Measurements from ENCODE around the gene SLC2A2.

The SLC2A2 gene

GRCh38 chr3:171018156-171018935 lies 8.2 kb downstream of the SLC2A2 start:
- H3K36me3 ChIP-seq, result no peaks in the 10 kb centered on the region
- no peak overlapping the region for H3K4me3 ChIP-seq (ENCODE audit: low read depth in 1 of 2, low read length in 1 of 2)
- no peaks in the 10 kb centered on the region for H3K27me3 ChIP-seq
- H3K27ac ChIP-seq, result no peak overlapping the region
- H3K4me1 ChIP-seq (ENCODE audit: control insufficient read depth in 1 of 2, insufficient read depth in 1 of 2, low read depth in 1 of 2, low read length in 1 of 2), result no peaks in the 10 kb centered on the region
- TF ChIP-seq, protein P1, sequence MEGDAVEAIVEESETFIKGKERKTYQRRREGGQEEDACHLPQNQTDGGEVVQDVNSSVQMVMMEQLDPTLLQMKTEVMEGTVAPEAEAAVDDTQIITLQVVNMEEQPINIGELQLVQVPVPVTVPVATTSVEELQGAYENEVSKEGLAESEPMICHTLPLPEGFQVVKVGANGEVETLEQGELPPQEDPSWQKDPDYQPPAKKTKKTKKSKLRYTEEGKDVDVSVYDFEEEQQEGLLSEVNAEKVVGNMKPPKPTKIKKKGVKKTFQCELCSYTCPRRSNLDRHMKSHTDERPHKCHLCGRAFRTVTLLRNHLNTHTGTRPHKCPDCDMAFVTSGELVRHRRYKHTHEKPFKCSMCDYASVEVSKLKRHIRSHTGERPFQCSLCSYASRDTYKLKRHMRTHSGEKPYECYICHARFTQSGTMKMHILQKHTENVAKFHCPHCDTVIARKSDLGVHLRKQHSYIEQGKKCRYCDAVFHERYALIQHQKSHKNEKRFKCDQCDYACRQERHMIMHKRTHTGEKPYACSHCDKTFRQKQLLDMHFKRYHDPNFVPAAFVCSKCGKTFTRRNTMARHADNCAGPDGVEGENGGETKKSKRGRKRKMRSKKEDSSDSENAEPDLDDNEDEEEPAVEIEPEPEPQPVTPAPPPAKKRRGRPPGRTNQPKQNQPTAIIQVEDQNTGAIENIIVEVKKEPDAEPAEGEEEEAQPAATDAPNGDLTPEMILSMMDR (IDR thresholded peaks at IDR 0.05), result no peak
- H3K9me3 ChIP-seq, result no peaks in the 10 kb centered on the region

DNA sequence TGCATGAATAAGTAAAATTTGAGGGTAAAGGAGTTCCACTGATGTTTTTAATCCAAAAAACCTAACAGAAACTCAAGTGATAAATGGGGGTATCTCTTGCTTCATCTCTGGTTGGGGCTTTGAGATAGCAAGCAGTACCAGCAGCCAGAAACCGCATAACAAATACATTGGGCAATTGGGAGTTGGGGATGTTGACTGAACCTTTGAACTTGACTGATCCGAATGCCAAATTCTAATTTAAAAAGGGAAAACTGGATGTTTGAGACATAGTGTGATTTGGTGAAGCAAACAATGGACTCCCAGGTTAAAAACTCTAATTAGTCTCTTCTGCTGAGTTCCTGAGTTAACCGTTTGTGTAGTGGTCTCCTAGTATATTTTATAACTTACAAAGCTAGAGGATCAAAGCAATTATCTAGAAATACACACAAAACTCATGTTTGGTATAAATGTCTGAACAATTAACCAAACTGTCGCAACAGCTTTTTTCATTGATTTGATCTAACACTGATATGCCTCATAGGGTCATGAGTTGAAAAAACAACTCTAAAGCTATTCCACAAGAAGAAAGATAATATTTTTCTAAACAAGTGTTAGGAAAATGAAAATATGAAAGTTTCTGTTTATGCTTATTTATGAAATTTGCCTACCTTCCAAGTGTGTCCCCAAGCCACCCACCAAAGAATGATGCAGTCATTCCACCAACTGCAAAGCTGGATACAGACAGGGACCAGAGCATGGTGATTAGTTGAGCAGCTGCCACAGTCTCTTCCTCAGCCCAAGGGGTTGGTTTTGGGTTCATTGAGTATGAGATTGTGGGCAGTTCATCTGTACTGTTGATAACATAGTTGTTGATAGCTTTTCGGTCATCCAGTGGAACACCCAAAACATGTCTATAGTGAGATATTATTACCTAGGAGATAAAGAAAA lies 12.4 kb downstream of the SLC2A2 start:
- no peaks in the 10 kb centered on the region for H3K4me1 ChIP-seq (ENCODE audit: control insufficient read depth in 1 of 2, insufficient read depth in 1 of 2, low read depth in 1 of 2, low read length in 1 of 2)
- TF ChIP-seq, protein P1 (IDR thresholded peaks at IDR 0.05), result no peak

DNA sequence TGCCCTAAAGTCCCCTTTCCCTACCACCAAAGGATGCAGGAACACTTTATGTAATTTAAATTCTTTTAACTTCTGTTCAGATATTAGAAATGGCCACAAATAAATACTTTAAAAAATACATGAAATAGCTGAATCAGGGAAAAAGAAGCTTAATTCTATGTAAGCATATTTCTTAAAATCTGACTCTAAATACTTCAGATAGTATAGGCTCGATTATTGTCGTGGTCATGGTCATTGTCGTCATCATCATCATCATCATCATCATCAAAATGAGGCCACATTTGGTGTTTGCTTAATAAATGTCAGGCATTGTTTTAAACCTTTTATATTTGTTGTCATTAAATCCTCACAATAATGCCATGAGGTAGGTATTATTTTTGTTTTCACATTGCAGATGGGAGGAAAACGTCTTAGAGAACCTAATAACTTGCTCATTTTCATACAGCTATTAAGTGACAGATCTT lies 14.6 kb downstream of the SLC2A2 start:
- H3K36me3 ChIP-seq, result no peaks in the 10 kb centered on the region
- H3K4me1 ChIP-seq (ENCODE audit: control insufficient read depth in 1 of 2, insufficient read depth in 1 of 2, low read depth in 1 of 2, low read length in 1 of 2), result no peaks in the 10 kb centered on the region
- H3K9me3 ChIP-seq, result no peaks in the 10 kb centered on the region
- H3K27ac ChIP-seq, result no peak overlapping the region
- H3K27me3 ChIP-seq, result no peaks in the 10 kb centered on the region
- TF ChIP-seq, protein P1 (IDR thresholded peaks at IDR 0.05), result no peak
- no peak overlapping the region for H3K4me3 ChIP-seq (ENCODE audit: low read depth in 1 of 2, low read length in 1 of 2)

More for the DNA sequence above, 12.4 kb downstream of the SLC2A2 start:
- Histone ChIP-seq H3K4me3 (ENCODE audit: low read depth in 1 of 2, low read length in 1 of 2) (no peak overlapping the region), H3K27ac (no peak overlapping the region), H3K9me3 (no peaks in the 10 kb centered on the region), H3K36me3 (no peaks in the 10 kb centered on the region), H3K27me3 (no peaks in the 10 kb centered on the region)

DNA sequence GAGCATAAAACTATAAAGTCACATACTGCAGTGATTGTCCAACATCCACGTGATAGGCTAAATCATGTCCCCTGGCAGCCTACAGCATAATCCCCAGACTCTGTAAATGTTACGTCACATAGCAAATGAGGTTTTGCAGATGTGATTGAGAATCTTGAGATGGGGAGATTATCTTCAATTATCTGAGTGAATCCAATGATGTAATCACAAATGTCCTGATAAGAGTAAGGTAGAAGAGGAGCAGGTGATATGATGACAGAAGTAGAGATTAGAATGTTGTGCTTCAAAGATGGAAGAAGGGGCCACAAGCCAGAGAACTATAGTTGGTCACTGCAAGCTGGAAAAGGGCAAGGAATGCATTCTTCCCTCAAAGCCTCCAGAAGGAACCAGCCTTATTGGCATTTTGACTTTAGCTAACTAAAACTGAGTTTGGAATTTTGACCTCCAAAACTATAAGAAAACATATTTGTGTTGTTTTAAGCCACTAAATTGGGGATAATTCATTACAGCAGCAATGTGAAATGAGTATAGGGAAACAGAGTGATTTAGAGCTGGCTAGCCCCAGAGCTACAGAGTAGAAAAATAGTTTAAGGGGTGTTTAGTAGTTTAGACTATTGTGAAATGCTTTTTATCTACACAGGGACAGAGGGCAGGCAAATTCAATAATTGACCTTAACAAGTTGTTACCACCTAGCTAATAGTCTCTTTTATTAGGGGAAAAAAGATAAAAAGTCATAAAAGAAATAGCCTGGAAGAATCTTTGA lies 15.2 kb downstream of the SLC2A2 start:
- no peaks in the 10 kb centered on the region for H3K27me3 ChIP-seq
- H3K9me3 ChIP-seq, result no peaks in the 10 kb centered on the region
- H3K4me3 ChIP-seq (ENCODE audit: low read depth in 1 of 2, low read length in 1 of 2), result no peak overlapping the region
- H3K27ac ChIP-seq, result no peak overlapping the region
- TF ChIP-seq, protein P1 (IDR thresholded peaks at IDR 0.05), result no peak
- no peaks in the 10 kb centered on the region for H3K36me3 ChIP-seq
- H3K4me1 ChIP-seq (ENCODE audit: control insufficient read depth in 1 of 2, insufficient read depth in 1 of 2, low read depth in 1 of 2, low read length in 1 of 2), result no peaks in the 10 kb centered on the region

- Histone ChIP-seq H3K9me3 (no peaks in the 10 kb centered on the region), H3K27ac (no peak overlapping the region), H3K4me3 (ENCODE audit: low read depth in 1 of 2, low read length in 1 of 2) (no peak overlapping the region), H3K4me1 (ENCODE audit: control insufficient read depth in 1 of 2, insufficient read depth in 1 of 2, low read depth in 1 of 2, low read length in 1 of 2) (no peaks in the 10 kb centered on the region), H3K27me3 (no peaks in the 10 kb centered on the region), H3K36me3 (no peaks in the 10 kb centered on the region)
- TF ChIP-seq, protein P1 (IDR thresholded peaks at IDR 0.05), result no peak
Measured at GRCh38 chr3:171007316-171007715, 19.2 kb downstream of the SLC2A2 start.

Data from neutrophil (primary cell).